H1 (cell line): Measurements from ENCODE around the gene PPIG. TPM values are rescaled to one million over a fixed set of nuclear protein-coding genes. Genes with fewer than 3 reads are reported as not detected.
"Not testable (repeated sequence)": the region's sequence is repeated elsewhere in the genome, so short reads cannot be mapped to it uniquely, and the experiment has no call there.

Experiments used
- CTCF ChIA-PET: fragments of 300-600 bp; sonication (Branson Sonifier 250); formaldehyde crosslinking; loops from one replicate; lab custom pipeline; 2021; ENCODE audit not compliant: partially characterized antibody; lab: Charles Lee
- POLR2A ChIA-PET: fragments of 300-600 bp; sonication (Branson Sonifier 250); formaldehyde crosslinking; loops from one replicate; lab custom pipeline; 2021; ENCODE audit warnings: inconsistent platforms; ENCODE audit not compliant: partially characterized antibody; lab: Charles Lee
- DNase-seq, 2 experiments: peaks; one replicate each; pipeline versions ENCODE4 v3.0.0 to v3.0.0-alpha.2; 2010 to 2022; ENCODE audit warnings: low spot score in 2 of 2, low read depth in 1 of 2, mixed read lengths in 1 of 2
- FAIRE-seq: peaks from 2 replicates; lab custom pipeline; 2011; peaks lifted over from hg19 to GRCh38; lab: Jason Lieb, UNC
- H2AFZ ChIP-seq: 2 replicates; pipeline ENCODE4 v1.8.1; 2012; ENCODE audit warnings: low read length, inconsistent platforms
- H2AK5ac ChIP-seq: 2 replicates; pipeline ENCODE4 v1.6.1; 2013; ENCODE audit warnings: low read depth, low read length
- H2BK120ac ChIP-seq: replicated peaks from 2 replicates; pipeline ENCODE3; 2013; ENCODE audit warnings: low read depth, low read length, inconsistent platforms
- H2BK12ac ChIP-seq: 2 replicates; pipeline ENCODE4 v1.6.1; 2013; ENCODE audit warnings: low read depth, low read length
- H2BK15ac ChIP-seq: 2 replicates; pipeline ENCODE4 v1.6.1; 2013; ENCODE audit warnings: low read length
- H2BK20ac ChIP-seq: 2 replicates; pipeline ENCODE4 v1.6.1; 2013; ENCODE audit warnings: low read length
- H2BK5ac ChIP-seq: 2 replicates; pipeline ENCODE4 v1.6.1; 2013; ENCODE audit warnings: low read depth, low read length
- H3K14ac ChIP-seq: 2 replicates; pipeline ENCODE4 v1.6.1; 2013; ENCODE audit warnings: inconsistent platforms; ENCODE audit not compliant: insufficient read length
- H3K18ac ChIP-seq: 2 replicates; pipeline ENCODE4 v1.6.1; 2013; ENCODE audit warnings: low read length; ENCODE audit errors: extremely low read depth
- H3K23ac ChIP-seq: 2 replicates; pipeline ENCODE4 v1.6.1; 2013; ENCODE audit warnings: inconsistent platforms; ENCODE audit not compliant: insufficient read length
- H3K23me2 ChIP-seq: 2 replicates; pipeline ENCODE4 v1.6.1; 2013; ENCODE audit warnings: low read depth, low read length
- H3K27ac ChIP-seq: 2 replicates; pipeline ENCODE4 v1.6.1; 2011; ENCODE audit warnings: low read depth, low read length, inconsistent platforms
- H3K27me3 ChIP-seq, 4 experiments: replicated peaks in 1 of 4; 1 replicate in 1 of 4; 2 replicates in 3 of 4; pipeline versions ENCODE4 v1.6.1 to v1.8.1; 2011 to 2013; ENCODE audit warnings: low read length in 3 of 4, mild to moderate bottlenecking in 3 of 4, inconsistent platforms in 2 of 4, mixed read lengths in 2 of 4, moderate library complexity in 1 of 4; ENCODE audit not compliant: control insufficient read depth in 3 of 4, insufficient read depth in 3 of 4; ENCODE audit errors: extremely low read depth in 1 of 4
- H3K36me3 ChIP-seq, 4 experiments: 2 replicates each; pipeline versions ENCODE4 v1.6.1 to v1.8.1; 2011 to 2013; ENCODE audit warnings: mild to moderate bottlenecking in 4 of 4, low read length in 3 of 4, moderate library complexity in 2 of 4, control low read depth in 1 of 4, inconsistent platforms in 1 of 4; ENCODE audit not compliant: insufficient read depth in 4 of 4, control insufficient read depth in 2 of 4
- H3K4ac ChIP-seq: replicated peaks from 2 replicates; pipeline ENCODE3; 2013; ENCODE audit warnings: low read length, low read depth, mixed read lengths, inconsistent platforms; ENCODE audit not compliant: insufficient read length
- H3K4me1 ChIP-seq, 4 experiments: replicated peaks in 1 of 4; 1 replicate in 1 of 4; 2 replicates in 3 of 4; pipeline versions ENCODE4 v1.6.1 to v1.8.1; 2011 to 2013; ENCODE audit warnings: low read length in 3 of 4, inconsistent platforms in 2 of 4, mixed read lengths in 1 of 4; ENCODE audit not compliant: insufficient read depth in 4 of 4, control insufficient read depth in 3 of 4
- H3K4me2 ChIP-seq, 2 experiments: 2 replicates each; pipeline versions ENCODE4 v1.6.1 to v1.8.1; 2011 to 2013; ENCODE audit warnings: low read depth in 2 of 2, low read length in 2 of 2, control low read depth in 1 of 2, inconsistent platforms in 1 of 2, mild to moderate bottlenecking in 1 of 2; ENCODE audit not compliant: insufficient read depth in 1 of 2
- H3K4me3 ChIP-seq, 4 experiments: fragments of 200-600, 300-600 bp in 1 of 4; sonication (generic), shearing (Covaris generic), sonication (Bioruptor Twin) in 1 of 4; 2 replicates each; pipeline versions ENCODE4 v1.5.1 to v1.8.1; 2011 to 2016; ENCODE audit warnings: low read length in 4 of 4, low read depth in 3 of 4, control low read depth in 2 of 4, inconsistent platforms in 2 of 4, mild to moderate bottlenecking in 2 of 4, mixed read lengths in 1 of 4, moderate library complexity in 1 of 4; ENCODE audit not compliant: insufficient read depth in 2 of 4; ENCODE audit errors: extremely low read depth in 1 of 4
- H3K56ac ChIP-seq: replicated peaks from 2 replicates; pipeline ENCODE3; 2013; ENCODE audit warnings: low read depth, mild to moderate bottlenecking, mixed read lengths, low read length, inconsistent platforms; ENCODE audit not compliant: insufficient read length
- H3K79me1 ChIP-seq: 2 replicates; pipeline ENCODE4 v1.6.1; 2013; ENCODE audit warnings: low read depth, low read length, control low read depth
- H3K79me2 ChIP-seq, 2 experiments: 2 replicates each; pipeline versions ENCODE4 v1.6.1 to v1.8.1; 2012 to 2013; ENCODE audit warnings: low read length in 2 of 2, mild to moderate bottlenecking in 2 of 2, inconsistent platforms in 1 of 2; ENCODE audit not compliant: insufficient read depth in 2 of 2, control insufficient read depth in 1 of 2
- H3K9ac ChIP-seq, 4 experiments: replicated peaks in 1 of 4; 1 replicate in 1 of 4; 2 replicates in 3 of 4; pipeline versions ENCODE4 v1.6.1 to v1.8.1; 2011 to 2013; ENCODE audit warnings: low read depth in 3 of 4, low read length in 3 of 4, control low read depth in 2 of 4, mild to moderate bottlenecking in 2 of 4, moderate library complexity in 2 of 4, inconsistent platforms in 1 of 4; ENCODE audit errors: extremely low read depth in 1 of 4
- H3K9me3 ChIP-seq, 2 experiments: 2 replicates each; pipeline versions ENCODE4 v1.6.1 to v1.8.1; 2012 to 2013; ENCODE audit warnings: mild to moderate bottlenecking in 2 of 2, moderate library complexity in 2 of 2, control low read depth in 1 of 2, inconsistent platforms in 1 of 2, low read depth in 1 of 2, low read length in 1 of 2, mixed read lengths in 1 of 2; ENCODE audit not compliant: insufficient read depth in 2 of 2
- H4K20me1 ChIP-seq, 2 experiments: replicated peaks in 1 of 2; 2 replicates each; pipeline versions ENCODE3 to v1.8.1; 2011 to 2013; ENCODE audit warnings: inconsistent platforms in 2 of 2, low read length in 2 of 2, mild to moderate bottlenecking in 1 of 2; ENCODE audit not compliant: insufficient read depth in 2 of 2, control insufficient read depth in 1 of 2
- H4K5ac ChIP-seq: 2 replicates; pipeline ENCODE4 v1.6.1; 2013; ENCODE audit warnings: low read length, low read depth, mixed read lengths, inconsistent platforms; ENCODE audit not compliant: insufficient read length
- H4K8ac ChIP-seq: 2 replicates; pipeline ENCODE4 v1.8.0; 2013; ENCODE audit warnings: mild to moderate bottlenecking, moderate library complexity, low read length, inconsistent platforms; ENCODE audit not compliant: insufficient read depth; ENCODE audit errors: extremely low read depth
- H4K91ac ChIP-seq: replicated peaks from 2 replicates; pipeline ENCODE3; 2013; ENCODE audit warnings: low read length, mixed read lengths, inconsistent platforms; ENCODE audit not compliant: insufficient read length
- HDAC6 ChIP-seq: IDR thresholded peaks from one replicate; pipeline ENCODE4 v1.7.1; 2012; ENCODE audit warnings: low read depth, mild to moderate bottlenecking, inconsistent platforms, low read length, moderate library complexity
- WGBS, 2 experiments: shearing (Covaris generic) in 1 of 2; methylation state at CpG; one replicate each; pipeline versions ENCODE4 v1.1.6 to v1.1.7; 2013 to 2015; ENCODE audit warnings: low lambda C conversion rate in 2 of 2, mixed read lengths in 2 of 2, inconsistent platforms in 1 of 2, low coverage in 1 of 2, missing lambda C conversion rate in 1 of 2; ENCODE audit not compliant: insufficient replicate concordance in 2 of 2, insufficient coverage in 1 of 2, insufficient read length in 1 of 2; ENCODE audit errors: extremely low coverage in 1 of 2, missing lambda C conversion rate in 1 of 2; 5-methylcytosine and 5-hydroxymethylcytosine counted together
- polyA plus RNA-seq, 7 experiments: library from polyadenylated mRNA; depleted of rRNA in 3 of 7; stranded (reverse) in 5 of 7; unstranded in 2 of 7; fragments of >200 nt in 5 of 7; fragments of 200-250 nt in 2 of 7; gene quantifications; 1 replicate in 5 of 7; 2 replicates in 1 of 7; 4 replicates in 1 of 7; pipeline versions ENCODE4 v1.2.1 to v1.2.3, GENCODE V29; 2011 to 2013; ENCODE audit warnings: missing spikeins in 2 of 7, mixed read lengths in 2 of 7
- total RNA-seq: library from RNA; stranded (reverse); fragmentation: NEBNext Ultra II Directional; extraction: Animal tissue kit (Norgen Biotek cat#: 25700); gene quantifications from 2 replicates; pipeline ENCODE4 v1.2.1, GENCODE V29; 2021

The PPIG gene
- total and polyA plus RNA-seq, 2 of the 8 experiments (the other 6 are each of a cell fraction or from before 2014, with no cell fraction given), result 14.7 to 71.0 TPM

DNA sequence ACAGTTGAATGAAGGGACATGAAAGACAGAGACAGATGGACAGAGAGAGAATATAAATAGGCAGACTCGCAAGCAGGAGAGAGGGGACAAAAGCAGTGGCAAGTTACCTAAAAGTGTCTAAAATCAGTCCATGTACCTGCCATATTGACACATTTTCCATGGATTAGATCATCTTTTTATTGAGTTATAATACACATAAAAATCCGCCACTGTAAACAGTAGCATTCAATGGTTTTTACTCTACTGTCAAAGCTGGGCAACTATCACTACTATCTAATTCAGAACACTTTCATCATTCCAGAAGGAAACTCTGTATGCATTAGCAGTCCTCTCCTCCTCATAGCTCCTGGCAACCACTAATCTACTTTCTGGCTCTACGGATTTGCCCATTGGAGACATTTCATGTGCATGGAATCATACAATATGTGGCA is 100.0 kb downstream of the PPIG start (continued):
- no peak for TF ChIP-seq HDAC6

DNA sequence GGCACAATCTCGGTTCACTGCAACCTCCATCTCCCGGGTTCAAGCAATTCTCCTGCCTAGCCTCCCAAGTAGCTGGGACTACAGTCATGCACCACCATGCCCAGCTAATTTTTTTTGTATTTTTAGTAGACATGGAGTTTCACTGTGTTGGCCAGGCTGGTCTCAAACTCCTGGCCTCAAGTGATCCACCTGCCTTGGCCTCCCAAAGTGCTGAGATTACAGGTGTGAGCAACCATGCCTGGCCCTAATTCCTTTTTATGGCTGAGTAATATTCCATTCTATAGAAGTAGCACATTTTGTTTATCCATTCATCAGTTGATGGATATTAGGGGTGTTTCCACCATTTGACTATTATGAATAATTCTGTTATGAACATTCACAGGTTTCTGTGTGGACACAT is 100.6 kb downstream of the PPIG start:
- H4K5ac ChIP-seq, H3K23ac ChIP-seq, H3K56ac ChIP-seq, H2BK20ac ChIP-seq, DNase-seq, H3K4me2 ChIP-seq, H3K23me2 ChIP-seq, H3K18ac ChIP-seq, H3K79me2 ChIP-seq, H4K91ac ChIP-seq, H3K14ac ChIP-seq, FAIRE-seq, H2AK5ac ChIP-seq, H3K9ac ChIP-seq, H3K4me3 ChIP-seq, H2BK12ac ChIP-seq, H3K27me3 ChIP-seq, H3K27ac ChIP-seq, H2BK15ac ChIP-seq, H3K79me1 ChIP-seq, H3K9me3 ChIP-seq, H3K4me1 ChIP-seq, H4K20me1 ChIP-seq, H2BK5ac ChIP-seq, H4K8ac ChIP-seq, H3K36me3 ChIP-seq, H3K4ac ChIP-seq, H2BK120ac ChIP-seq, H2AFZ ChIP-seq, CTCF ChIA-PET: not testable (repeated sequence)
- 92% methylated on average over 2 of the region's 2 CpGs; no CpG with 5 or more reads in 1 of the 2 experiments for WGBS, 2 experiments
- POLR2A ChIA-PET, result interaction anchor here (1.4 to 1.7 kb wide), 2 partner anchors 10 to 20 kb away, joined by 3 to 5 read pairs; partner anchors contain the start of genes CFAP210 and PHOSPHO2
